Nephron (organoid): ENCODE data around the gene ERBB4.

Source experiments
- H3K27ac Mint-ChIP-seq, 3 experiments: 2 replicates each; pipeline ENCODE4 v1.8.0; 2020; ENCODE audit warnings: mixed read lengths in 3 of 3, mild to moderate bottlenecking in 2 of 3, moderate library complexity in 1 of 3
- H3K27me3 Mint-ChIP-seq: 2 replicates; pipeline ENCODE4 v1.8.0; 2021; ENCODE audit warnings: low read depth, mild to moderate bottlenecking, moderate library complexity, mixed read lengths
- H3K36me3 Mint-ChIP-seq: 2 replicates; pipeline ENCODE4 v1.8.0; 2020; ENCODE audit warnings: low read depth, mixed read lengths
- H3K4me1 Mint-ChIP-seq: 2 replicates; pipeline ENCODE4 v1.8.0; 2020; ENCODE audit warnings: mixed read lengths
- H3K4me3 Mint-ChIP-seq, 3 experiments: 2 replicates each; pipeline ENCODE4 v1.8.0; 2020; ENCODE audit warnings: mild to moderate bottlenecking in 3 of 3, mixed read lengths in 3 of 3, moderate library complexity in 2 of 3
- H3K9me3 Mint-ChIP-seq: 2 replicates; pipeline ENCODE4 v1.8.0; 2020; ENCODE audit warnings: mixed read lengths
- CTCF ChIP-seq, 3 experiments: fragments of 200-600 bp; sonication (generic); IDR thresholded peaks; one replicate each; pipeline ENCODE4 v1.5.0; 2021; ENCODE audit warnings: antibody characterized with exemption in 3 of 3; ENCODE audit not compliant: unreplicated experiment in 3 of 3

Gene ERBB4

GRCh38 chr2:211631503-211631902 is 907.1 kb downstream of the ERBB4 start:
- peaks cover 10% of the 10 kb centered on the region for H3K36me3 Mint-ChIP-seq
- H3K4me1 Mint-ChIP-seq: no peaks in the 10 kb centered on the region
- no peak overlapping the region for H3K4me3 Mint-ChIP-seq
- no peaks in the 10 kb centered on the region for H3K27me3 Mint-ChIP-seq
- no peak overlapping the region for H3K27ac Mint-ChIP-seq
- peaks cover 3% of the 10 kb centered on the region for H3K9me3 Mint-ChIP-seq
- TF ChIP-seq CTCF (IDR thresholded peaks at IDR 0.05; ENCODE audit: unreplicated experiment in 3 of 3): no peak

- H3K4me1 Mint-ChIP-seq: no peaks in the 10 kb centered on the region
- TF ChIP-seq CTCF (IDR thresholded peaks at IDR 0.05; ENCODE audit: unreplicated experiment in 3 of 3): no peak
- H3K4me3 Mint-ChIP-seq: no peak overlapping the region
- H3K36me3 Mint-ChIP-seq: no peaks in the 10 kb centered on the region
- H3K9me3 Mint-ChIP-seq: no peaks in the 10 kb centered on the region
- H3K27ac Mint-ChIP-seq: no peak overlapping the region
- no peaks in the 10 kb centered on the region for H3K27me3 Mint-ChIP-seq
Observed at GRCh38 chr2:211623096-211623495, 915.5 kb downstream of the ERBB4 start.

GRCh38 chr2:211620986-211621385 is 917.6 kb downstream of the ERBB4 start:
- Mint-ChIP-seq H3K9me3 (no peaks in the 10 kb centered on the region), H3K36me3 (no peaks in the 10 kb centered on the region), H3K27me3 (no peaks in the 10 kb centered on the region), H3K27ac (no peak overlapping the region), H3K4me3 (no peak overlapping the region), H3K4me1 (no peaks in the 10 kb centered on the region)
- TF ChIP-seq CTCF (IDR thresholded peaks at IDR 0.05; ENCODE audit: unreplicated experiment in 3 of 3): no peak

- no peaks in the 10 kb centered on the region for H3K4me1 Mint-ChIP-seq
- no peaks in the 10 kb centered on the region for H3K9me3 Mint-ChIP-seq
- H3K4me3 Mint-ChIP-seq: no peak overlapping the region
Observed at GRCh38 chr2:211617803-211618202, 920.8 kb downstream of the ERBB4 start.

GRCh38 chr2:211611621-211612020 is 927.0 kb downstream of the ERBB4 start:
- H3K27me3 Mint-ChIP-seq: no peaks in the 10 kb centered on the region
- no peak overlapping the region for H3K27ac Mint-ChIP-seq
- H3K4me1 Mint-ChIP-seq: no peaks in the 10 kb centered on the region
- H3K9me3 Mint-ChIP-seq: no peaks in the 10 kb centered on the region
- H3K4me3 Mint-ChIP-seq: no peak overlapping the region
- no peak for TF ChIP-seq CTCF (IDR thresholded peaks at IDR 0.05; ENCODE audit: unreplicated experiment in 3 of 3)
- peaks cover 4% of the 10 kb centered on the region for H3K36me3 Mint-ChIP-seq

More at GRCh38 chr2:211617803-211618202, 920.8 kb downstream of the ERBB4 start:
- H3K27me3 Mint-ChIP-seq: no peaks in the 10 kb centered on the region
- TF ChIP-seq CTCF (IDR thresholded peaks at IDR 0.05; ENCODE audit: unreplicated experiment in 3 of 3): no peak
- H3K27ac Mint-ChIP-seq: no peak overlapping the region
- H3K36me3 Mint-ChIP-seq: no peaks in the 10 kb centered on the region

GRCh38 chr2:211611061-211611518 is 927.5 kb downstream of the ERBB4 start:
- Mint-ChIP-seq H3K27ac (no peak overlapping the region), H3K27me3 (no peaks in the 10 kb centered on the region), H3K36me3 (peaks cover 4% of the 10 kb centered on the region), H3K4me3 (no peak overlapping the region), H3K9me3 (no peaks in the 10 kb centered on the region), H3K4me1 (no peaks in the 10 kb centered on the region)
- TF ChIP-seq CTCF (IDR thresholded peaks at IDR 0.05; ENCODE audit: unreplicated experiment in 3 of 3): no peak
